T-helper 2 cell treated with Interferon-gamma antibody and Interleukin-4, amounts not matched to agents 100 ng/mL and 5 ng/mL, for 36 hours (primary cell): ENCODE data around the gene ABLIM2. TPM values are rescaled to one million over a fixed set of nuclear protein-coding genes. Genes with fewer than 3 reads are reported as not detected.

Experiments used
- intact Hi-C: fragments of 100-400 bp; cut with micrococcal nuclease; formaldehyde crosslinking; loops from one replicate; pipeline ENCODE4 v1.15.1; 2023
- total RNA-seq: library from RNA; stranded (reverse); gene quantifications from 2 replicates; pipeline ENCODE4 v1.2.3, GENCODE V29; 2022

ABLIM2 gene
- 0.09 and 0.43 TPM in 2 replicates for total RNA-seq

- intact Hi-C loops = loop anchor here (1.0 kb wide), 3 partner anchors 40 to 281 kb away; partner anchors contain the start of genes ACOX3, SH3TC1 and TRMT44
Observed at GRCh38 chr4:8158710-8159536, at the start of gene ABLIM2. Gene ABLIM2, minus strand, starts transcription at chr4:8158813. Its CDS starts 124 bp downstream, at chr4:8158689.

GRCh38 chr4:8207314-8207713, 48.7 kb upstream of the ABLIM2 start:
- intact Hi-C loops = no loop called here

DNA sequence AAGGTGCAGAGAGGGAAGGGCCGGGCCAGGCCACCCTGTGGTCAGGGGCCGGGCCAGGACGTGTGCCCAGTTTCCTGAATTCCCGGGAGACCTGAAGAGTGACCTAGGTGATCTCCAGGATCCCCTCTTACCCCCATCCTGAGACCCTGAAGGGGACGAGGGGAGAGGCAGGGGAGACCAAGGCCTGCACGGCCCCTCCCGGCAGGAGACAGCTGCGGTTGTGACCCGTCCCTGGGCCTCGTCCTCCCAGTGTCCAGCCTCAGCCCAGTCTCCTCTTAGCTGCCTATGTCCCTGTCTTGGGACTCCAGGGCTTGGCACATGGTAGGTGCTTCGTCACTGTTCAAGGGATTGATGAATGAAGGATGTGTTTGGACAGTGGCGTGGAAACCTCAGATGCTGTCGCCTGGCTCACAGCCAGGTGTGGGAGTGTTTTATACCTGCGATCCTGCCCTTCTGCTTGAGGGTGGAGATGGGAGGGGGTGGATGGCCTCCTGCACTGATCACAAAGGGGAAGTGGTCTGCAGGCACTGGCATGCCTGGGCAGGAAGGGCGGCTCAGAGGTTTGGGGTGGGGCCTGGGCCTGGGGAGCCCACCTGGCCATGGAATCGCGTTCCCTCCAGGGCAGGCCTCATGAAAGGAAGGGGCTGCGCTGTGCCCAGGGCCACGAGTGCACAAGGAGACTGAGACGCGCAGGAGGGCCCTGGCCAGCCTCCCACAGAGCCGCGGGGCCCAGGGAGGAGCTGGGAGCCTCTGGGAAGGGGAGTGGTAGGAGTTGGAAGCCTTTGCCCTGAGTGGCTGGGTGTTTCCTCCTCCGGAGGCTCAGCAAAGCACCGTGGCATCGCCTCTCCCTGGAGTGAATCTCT, 47.4 kb upstream of the ABLIM2 start:
- intact Hi-C loops = no loop called here

DNA sequence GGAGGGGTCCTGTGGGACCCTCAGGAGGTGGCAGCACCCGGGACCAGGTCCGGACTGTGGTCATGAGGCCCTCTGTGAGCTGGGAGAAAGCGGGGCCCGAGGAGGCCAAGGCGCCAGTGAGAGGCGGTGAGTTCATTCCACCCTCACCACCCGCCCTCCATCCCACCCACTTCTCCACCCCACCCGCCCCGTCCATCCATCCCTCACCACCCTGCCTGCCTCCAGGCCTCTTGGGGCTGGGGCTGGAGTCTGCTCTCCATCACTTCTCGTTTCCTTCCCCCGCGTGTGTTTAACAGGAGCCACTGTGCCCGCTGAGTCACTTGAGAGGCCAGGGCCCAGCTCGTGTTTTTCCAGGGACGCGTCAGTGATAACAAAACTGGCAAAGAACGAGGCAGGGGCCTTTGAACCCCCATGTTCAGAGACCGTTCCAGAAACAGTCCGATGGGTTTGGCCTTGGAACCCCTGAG, 46.7 kb upstream of the ABLIM2 start:
- intact Hi-C loops = no loop called here

DNA sequence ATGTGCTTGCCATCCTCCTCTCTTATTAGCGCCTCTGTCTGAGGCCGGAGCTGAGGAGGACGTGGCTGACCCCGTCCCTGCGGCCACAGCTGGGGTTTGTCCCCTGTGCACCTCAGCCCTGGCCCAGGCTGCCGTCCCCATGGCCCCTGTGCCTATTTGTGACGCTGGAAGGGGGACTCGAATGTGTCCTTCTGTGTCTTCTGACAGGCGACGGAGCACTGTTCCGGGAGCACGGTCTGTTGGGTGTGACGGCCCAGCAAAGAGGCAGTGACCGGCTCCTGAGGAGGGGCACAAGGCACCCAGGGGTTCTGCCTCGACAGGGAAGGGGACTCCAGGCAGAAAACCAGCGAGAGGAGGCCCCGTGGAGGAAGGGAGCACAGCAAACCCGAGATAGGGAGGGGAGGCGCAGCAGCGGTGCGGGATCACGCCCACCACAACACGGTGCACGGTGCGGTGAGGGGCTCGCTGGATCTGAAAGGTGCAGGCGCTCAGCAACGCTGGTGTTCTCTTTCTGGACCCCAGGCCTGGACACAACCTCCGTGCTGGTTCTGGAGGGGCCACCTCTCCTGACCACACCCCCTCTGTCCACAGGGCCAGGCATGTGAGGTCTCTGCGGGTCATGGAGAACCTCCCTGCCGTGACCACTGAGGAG, 46.1 kb upstream of the ABLIM2 start:
- intact Hi-C loops = no loop called here

DNA sequence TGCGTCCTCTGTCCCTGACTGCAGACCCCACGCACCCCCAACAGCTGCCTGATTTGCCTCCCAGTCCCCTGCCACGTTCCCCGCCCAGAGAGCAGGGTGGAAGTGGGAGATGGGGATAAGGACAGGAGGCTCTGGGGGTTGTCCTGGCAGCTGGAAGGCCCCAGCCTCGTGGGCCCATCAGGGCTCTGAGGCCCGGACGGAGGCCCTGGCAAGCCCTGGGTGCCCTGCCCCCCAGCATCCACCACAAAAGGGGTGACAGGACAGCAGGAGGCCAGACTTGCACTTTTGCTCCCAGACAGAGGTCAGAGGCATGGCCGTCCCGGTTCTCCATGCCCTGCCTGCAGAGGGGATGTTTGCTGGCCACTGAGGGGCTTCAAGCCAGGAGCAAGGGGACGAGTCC, 45.2 kb upstream of the ABLIM2 start:
- intact Hi-C loops = no loop called here

- intact Hi-C loops = no loop called here
Observed at GRCh38 chr4:8203052-8203401, 44.4 kb upstream of the ABLIM2 start.

GRCh38 chr4:8202108-8203051, 43.8 kb upstream of the ABLIM2 start:
- intact Hi-C loops = no loop called here

DNA sequence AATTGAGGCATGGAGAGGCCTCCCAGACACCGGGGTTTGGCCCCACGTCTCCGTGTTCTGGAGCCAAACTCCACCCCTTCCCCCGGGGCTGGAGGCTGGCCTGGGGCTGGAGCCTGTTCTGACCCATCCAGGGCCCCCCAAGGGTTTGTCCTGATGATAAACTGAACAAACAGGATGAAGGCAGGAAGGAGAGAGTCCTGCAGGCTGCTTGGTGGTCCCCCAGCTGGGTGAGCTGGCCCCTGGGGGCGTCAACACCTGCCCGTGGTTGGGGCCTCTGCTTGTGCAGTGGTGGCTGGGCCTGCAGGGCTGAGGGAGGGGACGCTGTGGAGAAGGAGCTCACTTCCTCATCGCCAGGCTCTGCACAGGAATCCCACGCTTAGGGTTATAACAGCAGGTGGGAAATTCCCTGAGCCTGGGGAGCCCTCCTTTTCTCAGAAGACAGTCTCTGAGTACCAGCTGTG, 42.7 kb upstream of the ABLIM2 start:
- intact Hi-C loops = no loop called here

- intact Hi-C loops = no loop called here
Observed at GRCh38 chr4:8200302-8200975, 41.8 kb upstream of the ABLIM2 start.

DNA sequence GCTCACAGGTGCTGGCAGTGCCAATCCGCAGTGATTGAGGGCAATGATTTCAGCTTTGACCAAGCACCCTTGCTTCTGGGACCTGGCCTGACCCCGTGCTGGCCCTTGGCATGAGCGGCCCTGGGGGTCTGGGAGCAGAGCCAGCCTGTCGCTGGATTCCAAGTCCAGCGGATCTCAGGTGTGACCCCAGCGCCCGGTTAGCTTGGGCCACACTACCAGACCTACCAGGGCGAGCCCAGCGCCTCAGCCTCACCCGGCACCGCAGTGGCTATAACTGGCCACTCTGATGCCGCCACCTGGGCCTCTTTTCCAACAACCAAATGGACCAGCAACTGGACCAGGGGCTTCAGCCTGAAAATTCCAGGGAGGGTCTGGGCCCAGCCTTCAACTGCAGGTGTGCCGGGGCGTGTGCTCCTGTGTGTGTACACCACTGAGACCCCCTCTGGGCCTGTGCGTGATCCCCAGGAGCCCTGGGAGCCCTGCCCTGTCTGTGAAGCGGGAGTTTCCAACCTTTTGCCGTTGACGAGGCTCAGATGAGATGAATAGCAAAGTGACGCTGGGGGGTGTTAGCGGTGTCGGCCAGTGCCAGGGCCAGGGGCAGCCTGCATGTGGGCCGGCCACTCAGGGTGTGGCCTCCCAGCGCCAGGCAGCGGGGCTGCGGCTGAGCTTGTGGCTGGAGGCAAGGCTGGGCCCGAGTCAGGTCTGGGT, 41.1 kb upstream of the ABLIM2 start:
- intact Hi-C loops = loop anchor here (1.0 kb wide), 1 partner anchor 41 kb away; the partner anchor contains the start of gene ABLIM2

GRCh38 chr4:8198906-8199593, 40.4 kb upstream of the ABLIM2 start, which contains the start of gene SH3TC1:
Gene SH3TC1, plus strand, starts transcription at chr4:8199290. Its CDS starts 5,905 bp downstream, at chr4:8205195.
- intact Hi-C loops = loop anchor here (1.0 kb wide), 1 partner anchor 41 kb away; the partner anchor contains the start of gene ABLIM2

DNA sequence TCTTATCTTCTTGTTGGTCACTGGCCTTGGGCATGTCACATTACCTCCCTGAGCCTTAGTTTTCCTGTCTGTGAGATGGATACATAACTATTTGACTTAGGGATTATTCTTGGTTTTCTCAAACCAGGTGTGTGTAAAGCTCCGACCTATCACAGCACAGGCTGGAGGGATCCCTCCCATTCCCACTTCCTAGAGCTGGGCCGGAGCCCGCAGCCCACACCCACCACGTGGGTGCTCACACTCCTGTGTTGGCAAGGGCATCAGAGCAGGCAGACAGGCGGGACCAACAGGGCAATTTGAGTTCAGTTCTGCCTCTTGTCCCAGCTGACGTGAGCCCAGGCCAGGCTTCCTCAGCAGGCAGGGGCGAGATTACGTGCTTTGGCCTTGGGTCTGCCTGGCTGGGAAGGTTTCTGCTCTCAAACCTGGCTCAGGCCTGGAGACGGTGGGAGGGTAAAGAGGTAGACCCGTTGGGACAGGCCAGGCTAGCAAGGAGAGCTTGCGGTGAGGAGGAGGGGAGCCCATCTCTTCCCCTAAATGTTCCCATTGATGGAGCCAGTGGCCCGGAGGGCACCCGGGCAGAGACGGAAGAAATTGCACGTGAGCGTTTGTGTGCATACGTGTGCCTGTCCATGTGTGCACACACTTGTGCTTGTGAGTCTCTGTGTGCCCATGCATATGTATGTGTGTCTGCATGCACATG, 39.7 kb upstream of the ABLIM2 start:
- intact Hi-C loops = no loop called here

DNA sequence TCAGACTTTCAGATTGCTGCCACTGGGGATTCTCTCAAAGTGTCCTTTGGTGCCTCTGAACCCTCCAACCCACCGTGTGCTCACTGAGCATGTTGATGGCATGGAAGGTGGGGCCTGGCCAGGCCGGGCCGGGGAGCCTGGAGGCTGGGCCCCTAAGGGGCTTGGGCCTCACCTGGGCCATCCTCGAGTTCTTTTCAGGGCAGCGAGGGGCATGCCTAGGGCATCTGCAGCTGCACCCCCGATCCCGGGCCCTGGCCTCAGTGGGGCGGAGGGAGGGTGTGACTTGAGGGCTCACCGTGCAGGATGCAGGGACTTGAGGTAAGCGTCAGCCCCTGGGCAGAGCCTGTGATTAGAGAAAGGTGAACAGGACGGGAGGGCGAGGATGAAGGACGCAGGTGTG, 38.9 kb upstream of the ABLIM2 start:
- intact Hi-C loops = no loop called here

DNA sequence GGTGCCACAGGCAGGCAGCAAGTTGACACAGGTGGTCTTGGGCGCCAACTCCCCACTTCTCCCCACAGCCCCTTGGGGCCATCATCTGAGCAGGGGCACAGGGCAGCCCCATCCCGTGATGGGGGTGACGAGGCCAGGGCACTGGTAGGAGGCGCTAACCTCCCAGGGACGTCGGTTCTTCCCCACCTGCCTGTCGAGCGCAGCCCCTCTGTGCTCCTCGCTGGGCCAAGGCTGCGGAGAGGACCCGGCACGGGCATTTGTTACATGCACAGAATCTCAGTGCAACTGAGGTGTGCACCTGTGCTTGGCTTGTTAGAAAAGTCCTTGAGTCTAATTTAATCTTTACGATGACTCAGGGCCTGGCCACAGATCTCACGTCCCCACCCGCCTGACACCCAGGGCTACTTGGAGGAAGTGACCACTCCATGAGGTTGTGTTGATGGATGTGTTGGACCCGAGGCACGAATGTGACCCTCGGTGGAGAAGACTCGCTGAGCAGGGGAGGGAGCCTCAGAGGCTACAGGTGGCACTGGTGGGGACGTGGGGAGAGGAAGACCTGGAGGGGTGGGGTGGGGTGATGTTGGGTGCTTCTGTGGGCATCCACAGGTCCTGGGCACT, 37.3 kb upstream of the ABLIM2 start:
- intact Hi-C loops = no loop called here

- intact Hi-C loops = no loop called here
Observed at GRCh38 chr4:8195431-8195830, 36.8 kb upstream of the ABLIM2 start.
